Epithelial cell of proximal tubule (primary cell): ENCODE data around the gene ETV1. TPM values are rescaled to one million over a fixed set of nuclear protein-coding genes. Genes with fewer than 3 reads are reported as not detected.

Source experiments
- DNase-seq: peaks from one replicate; pipeline ENCODE4 v3.0.0-alpha.2; 2011; ENCODE audit warnings: low read depth
- H3K4me3 ChIP-seq: 2 replicates; pipeline ENCODE4 v1.5.1; 2011; ENCODE audit warnings: low read depth, mild to moderate bottlenecking, low read length
- total RNA-seq: library from RNA; depleted of rRNA; stranded (reverse); fragments of >200 nt; gene quantifications from 2 replicates; pipeline ENCODE4 v1.2.3, GENCODE V29; 2015
- TF ChIP-seq, protein P1 (sequence below): conservative IDR thresholded peaks from 2 replicates; pipeline ENCODE4 v1.5.1; 2012; ENCODE audit warnings: low read depth, mild to moderate bottlenecking, low read length

The ETV1 gene
- total RNA-seq, 1 donor from 2014 or later = 5.1 TPM

DNA sequence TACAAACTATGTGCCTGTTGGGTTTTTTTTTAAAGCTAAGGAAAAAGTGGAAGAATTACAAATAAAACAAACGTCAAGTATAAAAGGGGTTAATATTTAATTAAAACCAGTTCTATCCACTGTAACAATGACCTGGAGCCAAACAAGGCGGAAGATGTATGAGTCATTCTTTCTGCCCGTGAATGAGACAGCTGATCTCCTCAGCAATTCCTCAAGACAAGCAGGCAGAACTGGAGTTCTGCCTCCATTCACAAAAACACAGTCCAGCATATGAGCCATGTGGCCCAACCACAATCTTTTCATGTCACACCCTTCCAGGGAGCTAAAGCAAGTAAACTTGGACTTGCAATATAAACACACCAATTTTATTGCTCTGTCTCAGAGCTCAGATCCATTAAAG is 8.4 kb downstream of the ETV1 start:
- DNase-seq = peak; percentile 97
- TF ChIP-seq, protein P1, sequence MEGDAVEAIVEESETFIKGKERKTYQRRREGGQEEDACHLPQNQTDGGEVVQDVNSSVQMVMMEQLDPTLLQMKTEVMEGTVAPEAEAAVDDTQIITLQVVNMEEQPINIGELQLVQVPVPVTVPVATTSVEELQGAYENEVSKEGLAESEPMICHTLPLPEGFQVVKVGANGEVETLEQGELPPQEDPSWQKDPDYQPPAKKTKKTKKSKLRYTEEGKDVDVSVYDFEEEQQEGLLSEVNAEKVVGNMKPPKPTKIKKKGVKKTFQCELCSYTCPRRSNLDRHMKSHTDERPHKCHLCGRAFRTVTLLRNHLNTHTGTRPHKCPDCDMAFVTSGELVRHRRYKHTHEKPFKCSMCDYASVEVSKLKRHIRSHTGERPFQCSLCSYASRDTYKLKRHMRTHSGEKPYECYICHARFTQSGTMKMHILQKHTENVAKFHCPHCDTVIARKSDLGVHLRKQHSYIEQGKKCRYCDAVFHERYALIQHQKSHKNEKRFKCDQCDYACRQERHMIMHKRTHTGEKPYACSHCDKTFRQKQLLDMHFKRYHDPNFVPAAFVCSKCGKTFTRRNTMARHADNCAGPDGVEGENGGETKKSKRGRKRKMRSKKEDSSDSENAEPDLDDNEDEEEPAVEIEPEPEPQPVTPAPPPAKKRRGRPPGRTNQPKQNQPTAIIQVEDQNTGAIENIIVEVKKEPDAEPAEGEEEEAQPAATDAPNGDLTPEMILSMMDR = no peak
- H3K4me3 ChIP-seq = peak overlapping the region; percentile 32

DNA sequence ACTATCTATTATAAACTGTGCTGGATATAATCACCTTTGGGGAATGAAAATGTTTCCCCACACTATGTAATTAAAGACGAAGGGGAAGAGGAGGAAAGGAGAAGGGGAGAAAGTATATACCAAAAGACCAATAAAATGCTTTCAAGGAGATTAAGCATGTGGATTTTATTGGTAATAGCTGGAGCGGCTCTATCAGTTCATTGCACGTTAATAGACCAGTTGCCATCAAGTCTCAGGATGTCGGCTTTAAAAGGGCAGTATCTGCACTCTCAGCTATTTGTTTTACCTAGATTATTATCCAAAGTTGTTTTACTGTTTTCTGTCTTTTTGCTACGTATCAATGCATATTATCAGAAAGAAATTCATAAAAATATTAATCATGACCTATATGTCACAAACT is 9.0 kb downstream of the ETV1 start:
- TF ChIP-seq, protein P1 = no peak
- no peak for DNase-seq
- peak overlapping the region; percentile 32 for H3K4me3 ChIP-seq

DNA sequence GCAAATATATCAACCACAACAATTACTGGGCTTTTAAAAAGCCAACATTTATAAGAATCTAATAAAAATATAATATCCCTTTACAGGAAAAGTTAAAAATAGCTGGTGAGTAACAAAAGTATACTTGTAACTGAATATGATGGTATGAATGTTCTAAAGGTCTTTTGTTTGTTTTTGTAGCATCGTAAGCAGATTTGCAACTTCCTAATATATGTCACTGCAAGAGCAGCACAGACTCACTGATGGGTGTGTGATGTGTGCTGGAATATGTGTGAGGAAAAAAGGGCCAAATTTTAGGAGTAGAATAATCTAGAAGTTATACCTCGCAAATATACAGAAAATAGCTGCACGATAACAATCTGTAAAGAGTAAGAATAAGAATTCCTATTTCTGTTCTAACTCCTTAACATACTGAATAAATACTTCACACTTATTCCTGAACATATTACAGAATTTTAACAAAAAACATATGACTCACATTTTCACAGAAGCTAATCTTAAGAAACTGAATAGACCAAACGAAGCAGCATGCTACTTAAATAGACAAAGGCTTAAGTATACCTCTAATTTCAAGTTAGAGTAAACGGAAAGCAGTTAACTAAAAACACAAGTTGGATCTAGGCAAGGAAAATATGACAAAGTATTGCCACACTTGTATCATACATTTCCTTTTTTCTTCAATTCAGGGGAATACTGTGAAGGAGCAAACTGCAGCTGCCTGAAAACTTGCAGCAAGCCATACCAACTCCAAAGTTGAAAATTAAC is 9.6 kb downstream of the ETV1 start:
- peak overlapping the region; percentile 32 for H3K4me3 ChIP-seq
- TF ChIP-seq, protein P1 = no peak
- no peak for DNase-seq

DNA sequence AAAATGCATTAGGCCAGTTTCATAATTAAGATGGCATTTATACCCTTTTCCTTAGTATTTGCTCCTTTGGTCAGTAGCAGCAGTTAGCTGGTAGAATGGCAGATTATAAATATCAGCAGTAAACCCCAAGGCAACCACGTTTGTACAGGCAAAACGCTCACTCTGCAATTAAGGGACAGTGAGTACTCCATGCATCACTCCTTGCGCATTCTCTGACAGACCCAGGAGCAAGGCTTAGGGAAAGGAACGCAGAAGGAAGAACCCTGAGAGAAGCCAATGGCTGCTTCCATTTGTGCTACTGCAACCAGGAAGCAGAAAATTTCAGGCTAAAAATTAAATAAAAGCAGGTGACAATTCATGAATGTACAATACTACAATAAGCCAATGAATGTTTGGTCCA is 12.9 kb downstream of the ETV1 start:
- DNase-seq = no peak
- no peak overlapping the region for H3K4me3 ChIP-seq

DNA sequence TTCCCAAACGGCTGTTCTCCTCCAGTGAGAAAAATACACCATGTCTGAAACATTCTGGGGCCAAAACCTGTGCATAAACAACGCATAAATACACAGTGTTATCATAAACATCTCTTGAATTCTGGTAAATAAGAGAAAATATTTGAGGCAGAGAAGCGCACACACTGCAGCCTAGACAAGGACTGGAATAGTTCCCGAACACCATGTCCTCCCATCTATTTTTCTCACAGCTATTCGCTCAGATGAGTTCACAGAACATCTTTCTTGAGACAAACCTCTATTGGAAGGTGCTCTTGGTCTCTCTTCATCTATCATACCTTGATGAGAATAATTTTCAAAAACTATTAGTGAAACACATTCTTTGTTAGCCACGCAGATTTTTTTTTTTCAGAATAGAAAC is 24.4 kb downstream of the ETV1 start:
- H3K4me3 ChIP-seq = no peak overlapping the region
- DNase-seq = no peak
- TF ChIP-seq, protein P1 = no peak

More for the DNA sequence above, 12.9 kb downstream of the ETV1 start:
- TF ChIP-seq, protein P1 = no peak

DNA sequence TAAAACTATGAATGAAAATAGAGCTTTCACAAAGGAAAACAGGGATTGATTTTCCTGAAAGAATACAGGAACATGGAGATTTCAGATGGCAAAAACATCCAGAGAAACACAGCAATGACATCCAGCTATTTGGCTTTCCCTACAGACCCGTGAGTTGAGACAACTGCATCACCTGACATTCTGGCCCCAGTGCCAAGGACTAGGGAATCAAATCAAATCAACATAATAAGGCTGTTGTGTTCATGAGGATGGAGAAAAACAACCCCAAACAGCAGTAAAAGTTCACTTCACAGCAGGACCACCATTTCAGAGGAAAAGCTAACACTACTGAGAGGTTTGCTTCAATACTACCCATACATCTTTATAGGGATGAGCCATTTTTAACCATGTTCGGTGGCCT is 25.5 kb downstream of the ETV1 start:
- TF ChIP-seq, protein P1 = no peak
- DNase-seq = no peak
- H3K4me3 ChIP-seq = no peak overlapping the region

DNA sequence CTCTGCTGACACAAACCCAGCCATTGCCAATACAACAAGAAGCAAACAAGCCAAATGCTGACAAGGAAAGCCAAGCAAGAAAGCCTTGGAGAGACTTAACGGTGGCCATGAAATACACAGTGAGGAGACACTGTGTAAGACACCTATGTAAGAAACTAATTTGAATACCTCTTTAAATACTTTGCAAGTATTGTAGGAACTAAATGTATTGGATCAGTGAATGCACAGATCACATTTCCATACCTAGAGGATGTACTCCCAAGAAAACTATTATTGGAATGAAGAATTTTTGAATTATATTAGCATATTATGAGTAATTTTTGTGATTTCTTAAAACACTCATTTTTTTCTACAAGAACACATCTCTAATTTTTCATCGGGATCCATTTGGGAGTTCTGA is 34.0 kb downstream of the ETV1 start:
- TF ChIP-seq, protein P1 = no peak
- no peak for DNase-seq
- H3K4me3 ChIP-seq = no peak overlapping the region
